Measurements from ENCODE around the gene ATM.

The ATM gene

DNA sequence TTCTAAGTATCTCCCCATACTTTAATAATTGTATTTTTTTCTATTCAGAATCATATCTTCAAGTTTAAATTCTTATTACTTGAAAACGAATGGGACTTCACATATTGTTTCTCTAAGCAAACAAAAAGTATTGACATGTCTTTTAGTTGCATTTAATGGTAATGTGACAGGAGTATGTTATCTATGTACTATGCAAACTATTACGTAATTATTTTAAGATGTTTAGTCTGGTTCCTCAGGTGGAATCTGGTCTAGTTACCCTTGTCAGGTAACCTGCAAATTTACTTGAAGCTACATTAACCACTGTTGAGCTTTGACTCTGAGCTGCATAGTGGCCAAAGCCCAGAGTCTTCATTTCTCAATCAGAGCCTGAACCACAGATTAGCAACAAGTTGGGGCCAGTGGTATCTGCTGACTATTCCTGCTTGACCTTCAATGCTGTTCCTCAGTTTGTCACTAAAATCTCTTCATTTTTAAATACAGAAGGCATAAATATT, 110.6 kb downstream of the ATM start:
- Histone ChIP-seq H2AFZ (ENCODE audit: low read length) (no peak overlapping the region), H3K36me3 (ENCODE audit: insufficient read depth, low read length) (0 out of 2 replicates have a peak, but pooled peaks cover 8% of the 10 kb centered on the region), H3K27me3 (ENCODE audit: insufficient read depth, low read length, poor library complexity, severe bottlenecking) (no peaks in the 10 kb centered on the region), H3K9me3 (ENCODE audit: insufficient read depth, low read depth, low read length) (no peaks in the 10 kb centered on the region), H3K79me2 (ENCODE audit: insufficient read depth, low read length) (no peaks in the 10 kb centered on the region), H3K4me1 (ENCODE audit: insufficient read depth, low read length, poor library complexity, severe bottlenecking) (no peaks in the 10 kb centered on the region), H3K4me3 (ENCODE audit: low read length, poor library complexity, severe bottlenecking) (no peak overlapping the region), H4K20me1 (ENCODE audit: insufficient read depth, low read length, poor library complexity, severe bottlenecking) (no peaks in the 10 kb centered on the region), H3K9me2 (replicated peaks; ENCODE audit: low read depth, low read length) (no peaks in the 10 kb centered on the region), H3K9ac (ENCODE audit: low read depth, low read length, poor library complexity, severe bottlenecking) (no peak overlapping the region), H3K4me2 (ENCODE audit: low read depth, low read length, poor library complexity, severe bottlenecking) (no peak overlapping the region), H3F3A (ENCODE audit: low read depth) (no peaks in the 10 kb centered on the region)
- TF ChIP-seq EZH2phosphoT487 (IDR thresholded peaks at IDR 0.05; ENCODE audit: borderline replicate concordance), result no peak
- TF ChIP-seq, protein P1, sequence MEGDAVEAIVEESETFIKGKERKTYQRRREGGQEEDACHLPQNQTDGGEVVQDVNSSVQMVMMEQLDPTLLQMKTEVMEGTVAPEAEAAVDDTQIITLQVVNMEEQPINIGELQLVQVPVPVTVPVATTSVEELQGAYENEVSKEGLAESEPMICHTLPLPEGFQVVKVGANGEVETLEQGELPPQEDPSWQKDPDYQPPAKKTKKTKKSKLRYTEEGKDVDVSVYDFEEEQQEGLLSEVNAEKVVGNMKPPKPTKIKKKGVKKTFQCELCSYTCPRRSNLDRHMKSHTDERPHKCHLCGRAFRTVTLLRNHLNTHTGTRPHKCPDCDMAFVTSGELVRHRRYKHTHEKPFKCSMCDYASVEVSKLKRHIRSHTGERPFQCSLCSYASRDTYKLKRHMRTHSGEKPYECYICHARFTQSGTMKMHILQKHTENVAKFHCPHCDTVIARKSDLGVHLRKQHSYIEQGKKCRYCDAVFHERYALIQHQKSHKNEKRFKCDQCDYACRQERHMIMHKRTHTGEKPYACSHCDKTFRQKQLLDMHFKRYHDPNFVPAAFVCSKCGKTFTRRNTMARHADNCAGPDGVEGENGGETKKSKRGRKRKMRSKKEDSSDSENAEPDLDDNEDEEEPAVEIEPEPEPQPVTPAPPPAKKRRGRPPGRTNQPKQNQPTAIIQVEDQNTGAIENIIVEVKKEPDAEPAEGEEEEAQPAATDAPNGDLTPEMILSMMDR (conservative IDR thresholded peaks at IDR 0.05; ENCODE audit: low read length), result no peak

DNA sequence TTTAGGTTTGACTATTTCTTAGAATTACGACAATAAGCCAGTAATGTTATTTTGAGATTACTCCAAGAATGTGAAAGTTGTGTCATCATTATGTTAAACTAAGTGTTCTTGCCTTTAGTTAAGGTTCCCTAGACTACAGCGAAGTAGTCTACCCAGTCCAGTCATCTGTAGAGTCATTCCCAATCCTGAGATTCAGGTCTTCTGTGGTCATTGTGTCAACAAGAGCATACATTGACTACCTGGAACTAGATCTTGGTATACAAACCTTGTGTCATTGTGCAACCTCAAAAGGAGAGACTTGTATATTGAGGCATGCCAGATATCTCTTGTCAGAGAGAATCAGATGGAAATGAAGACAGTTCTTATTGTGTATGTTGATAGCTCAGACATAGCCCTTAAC, 115.9 kb downstream of the ATM start:
- no peaks in the 10 kb centered on the region for H3K9me3 ChIP-seq (ENCODE audit: insufficient read depth, low read depth, low read length)
- H3K27me3 ChIP-seq (ENCODE audit: insufficient read depth, low read length, poor library complexity, severe bottlenecking), result no peaks in the 10 kb centered on the region
- no peak overlapping the region for H2AFZ ChIP-seq (ENCODE audit: low read length)
- TF ChIP-seq EZH2phosphoT487 (IDR thresholded peaks at IDR 0.05; ENCODE audit: borderline replicate concordance), result no peak
- TF ChIP-seq, protein P1 (conservative IDR thresholded peaks at IDR 0.05; ENCODE audit: low read length), result no peak
- H3F3A ChIP-seq (ENCODE audit: low read depth), result no peaks in the 10 kb centered on the region
- no peaks in the 10 kb centered on the region for H3K9me2 ChIP-seq (replicated peaks; ENCODE audit: low read depth, low read length)
- no peaks in the 10 kb centered on the region for H3K79me2 ChIP-seq (ENCODE audit: insufficient read depth, low read length)
- H3K4me2 ChIP-seq (ENCODE audit: low read depth, low read length, poor library complexity, severe bottlenecking), result no peak overlapping the region
- H3K4me3 ChIP-seq (ENCODE audit: low read length, poor library complexity, severe bottlenecking), result no peak overlapping the region
- no peaks in the 10 kb centered on the region for H3K4me1 ChIP-seq (ENCODE audit: insufficient read depth, low read length, poor library complexity, severe bottlenecking)
- no peak overlapping the region for H3K9ac ChIP-seq (ENCODE audit: low read depth, low read length, poor library complexity, severe bottlenecking)
- H3K36me3 ChIP-seq (ENCODE audit: insufficient read depth, low read length), result 0 out of 2 replicates have a peak, but pooled peaks cover 4% of the 10 kb centered on the region
- no peaks in the 10 kb centered on the region for H4K20me1 ChIP-seq (ENCODE audit: insufficient read depth, low read length, poor library complexity, severe bottlenecking)

DNA sequence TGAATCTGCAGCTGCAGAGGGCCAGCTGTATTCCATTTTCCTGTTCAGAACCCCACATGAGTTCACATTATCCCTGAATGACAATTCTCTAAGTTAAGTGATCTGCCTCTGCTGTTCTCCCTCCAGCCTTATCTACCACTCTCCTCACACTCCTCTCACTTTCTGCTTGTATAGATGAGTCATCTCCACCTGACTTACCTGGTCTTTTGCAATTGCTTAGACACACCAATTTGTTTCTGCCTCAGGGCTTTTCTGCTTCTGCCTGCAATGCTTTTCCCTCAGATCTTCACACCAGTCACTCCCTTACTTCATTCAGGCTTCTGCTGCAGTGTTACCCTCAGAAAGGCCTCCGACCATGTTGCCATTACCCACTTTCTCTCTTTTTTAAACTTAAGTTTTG, 118.1 kb downstream of the ATM start:
- H3F3A ChIP-seq (ENCODE audit: low read depth), result no peaks in the 10 kb centered on the region
- no peaks in the 10 kb centered on the region for H3K9me3 ChIP-seq (ENCODE audit: insufficient read depth, low read depth, low read length)
- no peaks in the 10 kb centered on the region for H3K4me1 ChIP-seq (ENCODE audit: insufficient read depth, low read length, poor library complexity, severe bottlenecking)
- H4K20me1 ChIP-seq (ENCODE audit: insufficient read depth, low read length, poor library complexity, severe bottlenecking), result no peaks in the 10 kb centered on the region
- H3K9me2 ChIP-seq (replicated peaks; ENCODE audit: low read depth, low read length), result no peaks in the 10 kb centered on the region
- no peaks in the 10 kb centered on the region for H3K27me3 ChIP-seq (ENCODE audit: insufficient read depth, low read length, poor library complexity, severe bottlenecking)
- no peak overlapping the region for H3K9ac ChIP-seq (ENCODE audit: low read depth, low read length, poor library complexity, severe bottlenecking)
- TF ChIP-seq EZH2phosphoT487 (IDR thresholded peaks at IDR 0.05; ENCODE audit: borderline replicate concordance), result no peak
- TF ChIP-seq, protein P1 (conservative IDR thresholded peaks at IDR 0.05; ENCODE audit: low read length), result no peak
- H2AFZ ChIP-seq (ENCODE audit: low read length), result no peak overlapping the region
- H3K79me2 ChIP-seq (ENCODE audit: insufficient read depth, low read length), result no peaks in the 10 kb centered on the region
- H3K4me2 ChIP-seq (ENCODE audit: low read depth, low read length, poor library complexity, severe bottlenecking), result no peak overlapping the region
- H3K36me3 ChIP-seq (ENCODE audit: insufficient read depth, low read length), result no peaks in the 10 kb centered on the region
- H3K4me3 ChIP-seq (ENCODE audit: low read length, poor library complexity, severe bottlenecking), result no peak overlapping the region

All from Loucy (cell line).